Middle frontal gyrus (tissue), 1 donor: ENCODE results near the gene GNG2.
"Not testable (repeated sequence)": the region's sequence is repeated elsewhere in the genome, so short reads cannot be mapped to it uniquely, and the experiment has no call there.

Source experiments
- DNase-seq: peaks from one replicate; pipeline ENCODE4 v3.0.0-alpha.2; 2015; ENCODE audit warnings: low spot score; ENCODE audit errors: extremely low spot score

Gene GNG2

DNA sequence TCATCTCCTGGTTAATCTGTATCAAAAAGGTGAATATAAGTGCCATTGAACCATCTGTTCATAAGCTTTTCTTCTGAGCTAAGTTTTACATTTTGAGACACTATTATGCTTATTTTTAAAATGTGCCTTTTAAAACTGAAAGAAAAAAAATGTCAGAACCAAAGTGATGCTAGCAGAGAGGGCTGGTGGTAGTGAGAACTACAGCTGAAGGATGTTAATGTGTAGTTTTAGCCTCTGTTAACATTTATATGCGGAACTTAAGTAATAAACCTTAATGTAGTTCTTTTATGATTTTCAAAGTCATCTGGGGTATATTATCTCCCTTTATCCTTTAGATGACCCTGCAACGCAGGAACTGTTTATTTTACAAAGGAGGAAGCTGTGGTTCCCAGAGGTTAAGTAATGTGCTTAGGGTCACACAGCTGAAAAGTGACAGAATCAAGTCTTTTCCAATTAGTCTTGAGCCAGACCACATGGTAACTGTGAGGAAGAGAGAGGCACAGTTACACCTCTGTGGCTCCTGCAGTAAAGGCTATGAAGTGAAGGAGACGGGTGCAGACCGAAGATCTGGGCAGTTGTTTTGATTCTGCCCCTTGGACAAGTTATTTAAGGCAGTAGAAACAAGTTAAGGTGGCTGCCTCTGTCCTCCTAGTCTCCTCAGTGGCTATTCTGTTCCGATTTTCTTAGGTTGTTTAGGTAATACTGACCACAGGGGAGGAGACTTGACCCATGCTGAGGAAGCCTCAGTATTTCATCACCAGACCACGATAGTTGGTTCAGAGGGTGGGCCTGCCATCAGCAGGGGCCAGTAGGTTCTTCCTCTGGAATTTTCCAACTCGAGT, 23.9 kb downstream of the GNG2 start:
- no peak for DNase-seq

DNA sequence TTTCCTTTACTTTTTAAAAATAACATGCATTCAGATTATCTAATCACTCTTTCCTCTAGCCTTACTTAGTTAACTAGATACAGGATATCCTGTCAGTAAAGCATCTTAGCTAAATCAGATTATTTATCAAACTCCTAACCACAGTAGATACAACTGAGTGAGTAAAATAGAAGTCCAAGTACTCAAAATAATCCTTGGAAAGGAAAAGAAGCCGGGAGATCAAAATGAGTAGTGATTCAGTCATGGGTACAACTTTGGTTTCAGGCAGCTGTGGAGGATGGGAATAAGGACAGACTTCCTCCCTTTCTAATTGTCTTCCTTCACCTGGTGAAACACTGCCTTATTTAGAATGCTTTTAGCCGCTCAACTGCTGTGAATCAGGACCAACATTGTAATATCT, 29.4 kb downstream of the GNG2 start:
- DNase-seq = no peak

GRCh38 chr14:51894250-51894649, 33.8 kb downstream of the GNG2 start:
- no peak for DNase-seq

DNA sequence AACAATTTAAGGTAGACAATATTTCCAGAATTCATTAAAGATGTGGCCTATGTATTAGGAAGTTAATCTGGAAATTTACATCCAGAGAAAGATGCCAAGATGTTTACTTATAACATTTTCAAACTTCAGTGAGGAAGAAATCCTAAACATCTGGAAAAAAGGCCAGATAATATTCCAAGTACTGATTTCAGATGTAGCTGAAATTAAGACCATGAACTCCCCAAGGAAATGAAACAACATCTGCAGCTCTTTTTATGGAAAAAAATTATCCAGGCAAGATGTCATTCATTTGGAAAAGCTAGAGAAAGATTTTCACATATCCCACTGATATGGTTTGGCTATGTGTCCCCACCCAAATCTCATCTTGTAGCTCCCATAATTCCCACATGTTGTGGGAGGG, 35.0 kb downstream of the GNG2 start:
- DNase-seq = no peak

DNA sequence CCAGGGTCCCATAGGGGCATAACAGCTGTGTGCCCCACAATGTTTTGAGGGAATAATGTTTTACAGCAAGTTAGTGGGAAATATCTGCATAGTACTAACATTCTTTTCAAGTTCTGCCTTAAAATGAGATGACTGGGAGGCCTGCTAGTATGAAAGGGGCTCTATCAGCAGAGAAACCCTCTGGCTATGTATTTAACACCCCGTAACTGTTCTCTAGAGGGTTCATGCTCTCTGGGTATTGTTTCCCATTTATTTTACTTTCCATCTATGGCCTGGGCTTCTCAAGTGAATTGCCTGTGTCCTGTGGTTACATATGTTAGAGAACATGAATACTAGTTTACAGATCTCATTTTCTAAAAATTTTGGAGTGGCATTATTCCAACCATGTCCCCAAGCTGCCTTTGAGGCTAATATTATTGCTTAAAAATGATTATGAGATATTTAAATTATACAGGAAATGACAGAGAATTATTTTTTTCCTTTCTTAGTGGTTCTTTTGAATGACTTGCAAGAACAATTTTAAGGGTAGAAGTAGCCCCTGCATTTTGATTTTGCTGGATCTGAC, 37.5 kb downstream of the GNG2 start:
- DNase-seq = no peak

GRCh38 chr14:51901475-51902024, 41.1 kb downstream of the GNG2 start:
- DNase-seq = no peak

DNA sequence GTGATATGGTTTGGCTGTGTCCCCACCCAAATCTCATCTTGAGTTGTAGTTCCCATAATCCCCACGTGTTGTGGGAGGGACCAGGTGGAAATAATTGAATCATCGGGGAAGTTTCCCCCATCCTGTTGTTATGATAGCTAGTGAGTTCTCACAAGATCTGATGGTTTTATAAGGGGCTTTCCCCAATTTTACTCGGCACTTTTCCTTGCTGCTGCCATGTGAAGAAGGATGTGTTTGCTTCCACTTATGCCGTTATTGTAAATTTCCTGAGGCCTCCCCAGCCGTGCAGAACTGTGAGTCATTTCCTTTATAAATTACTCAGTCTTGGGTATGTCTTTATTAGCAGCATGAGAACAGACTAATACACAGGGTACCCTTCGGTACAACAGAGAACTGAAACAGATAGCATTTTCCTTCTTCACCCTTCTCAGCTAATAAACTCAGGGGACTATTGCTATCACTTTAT, 45.3 kb downstream of the GNG2 start:
- not testable (repeated sequence) for DNase-seq

GRCh38 chr14:51908086-51908485, 47.7 kb downstream of the GNG2 start:
- DNase-seq = no peak

DNA sequence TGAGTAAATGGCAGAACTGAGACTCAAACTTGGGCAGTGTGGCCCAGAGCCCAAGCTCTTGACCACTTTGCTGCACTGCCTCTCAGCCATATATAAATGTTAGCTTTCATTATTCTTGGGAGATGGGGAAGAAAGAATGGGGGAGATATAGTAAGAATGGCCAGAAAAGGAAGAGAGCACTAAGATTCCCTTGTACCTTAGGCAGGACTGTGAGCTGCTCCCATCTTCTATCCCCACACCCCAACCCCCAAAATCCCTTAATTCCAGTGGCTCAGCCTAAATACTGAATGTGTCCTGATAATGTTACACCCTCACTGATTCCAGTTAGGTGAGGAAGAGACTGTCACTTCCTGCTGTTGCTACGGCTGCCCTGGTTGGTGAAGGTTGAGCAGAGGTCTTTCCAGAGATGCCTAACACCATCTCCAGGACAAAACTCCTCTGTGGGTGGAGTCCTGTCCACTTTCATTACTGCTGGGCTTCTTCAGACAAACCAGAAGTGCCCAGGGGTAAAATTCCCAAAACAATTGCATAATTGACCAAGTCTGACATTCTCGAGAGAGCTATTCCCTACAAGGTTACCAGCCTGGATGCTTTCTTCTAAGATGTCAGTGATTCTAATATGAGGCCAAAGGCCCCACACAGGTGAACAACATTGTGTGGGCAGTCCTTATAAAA, 51.8 kb downstream of the GNG2 start:
- no peak for DNase-seq

DNA sequence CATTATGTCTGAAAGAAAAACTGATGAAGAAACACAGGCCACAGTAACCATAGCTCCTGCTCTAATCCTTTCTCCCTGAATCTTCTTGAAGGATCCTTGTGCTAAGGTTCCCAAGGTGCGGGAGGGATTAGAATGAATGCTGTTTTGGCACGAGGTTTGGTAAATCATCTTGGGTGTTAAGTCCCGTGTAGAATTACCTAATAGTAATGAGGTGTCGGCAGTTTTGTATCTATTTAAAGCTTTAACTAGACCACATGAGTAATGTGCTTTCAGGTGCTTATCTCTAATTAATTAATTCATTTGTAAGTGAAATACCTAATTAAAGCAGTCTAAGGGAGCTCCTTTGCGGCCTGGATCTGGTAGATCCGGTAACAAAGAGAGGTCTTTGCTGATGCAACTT, 53.9 kb downstream of the GNG2 start:
- no peak for DNase-seq

- no peak for DNase-seq
These were observed 56.8 kb downstream of the GNG2 start for GRCh38 chr14:51917193-51917592.

- DNase-seq = no peak
These were observed 60.6 kb downstream of the GNG2 start for GRCh38 chr14:51921026-51921425.

DNA sequence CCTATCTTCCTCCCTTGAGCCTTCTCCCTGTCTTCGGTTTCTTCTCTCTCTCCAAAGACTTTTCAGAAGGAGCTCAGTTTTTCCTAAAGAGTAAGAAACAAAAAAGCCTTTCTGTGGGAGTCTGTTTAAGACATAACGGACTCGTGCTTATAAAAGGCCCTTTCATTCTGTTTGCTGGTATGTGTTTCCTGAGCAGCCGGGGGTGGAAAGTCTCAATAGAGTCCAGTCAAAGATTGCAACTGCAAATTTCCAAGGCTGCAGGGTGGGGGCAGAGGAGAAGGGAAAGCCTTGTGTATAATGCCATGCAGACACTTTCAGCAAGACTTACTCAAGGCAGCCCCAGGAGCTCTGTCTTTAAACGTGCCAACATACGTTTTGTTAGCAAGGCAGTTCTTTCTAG, 62.2 kb downstream of the GNG2 start:
- no peak for DNase-seq

- DNase-seq = no peak
These were observed 64.2 kb downstream of the GNG2 start for GRCh38 chr14:51924600-51924999.

DNA sequence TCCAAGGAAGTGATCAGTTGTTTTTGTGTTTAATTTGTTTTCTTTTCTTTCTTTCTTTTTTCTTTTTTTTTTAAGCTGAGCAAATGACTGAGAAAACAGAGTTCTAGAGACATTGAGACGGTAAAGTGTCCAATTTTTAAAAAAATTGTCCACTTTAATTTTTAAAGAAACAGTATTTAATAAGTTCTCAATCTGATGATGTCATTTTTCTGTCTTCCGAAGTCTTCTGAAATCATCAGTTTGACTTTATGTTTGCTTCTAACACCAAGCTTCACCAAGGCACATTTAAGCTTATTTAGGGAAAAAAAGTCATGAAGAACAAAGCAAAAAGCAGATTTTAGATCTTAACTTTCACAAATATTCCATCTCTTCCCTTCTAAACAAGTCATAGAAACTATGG, 65.6 kb downstream of the GNG2 start:
- DNase-seq = no peak

DNA sequence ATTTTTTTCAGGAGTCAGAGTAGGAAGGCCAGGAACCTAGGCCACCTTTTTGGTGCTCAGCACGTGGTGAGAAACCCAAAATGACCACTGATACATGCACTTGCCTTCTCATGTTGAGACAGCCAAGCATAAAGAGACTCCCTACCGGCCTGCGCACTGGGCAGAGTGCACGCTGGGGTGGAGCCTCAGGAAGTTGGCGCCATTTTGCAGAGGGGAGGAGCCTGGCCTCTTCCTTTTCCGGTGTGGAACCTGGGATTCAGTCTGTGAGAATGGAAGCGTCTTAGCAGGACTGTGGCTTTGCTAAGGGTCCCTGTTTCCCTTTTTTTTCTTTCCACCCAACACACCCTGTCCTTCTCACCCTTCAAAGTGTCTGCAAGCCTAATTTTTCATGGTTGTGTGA, 66.0 kb downstream of the GNG2 start:
- DNase-seq = no peak

DNA sequence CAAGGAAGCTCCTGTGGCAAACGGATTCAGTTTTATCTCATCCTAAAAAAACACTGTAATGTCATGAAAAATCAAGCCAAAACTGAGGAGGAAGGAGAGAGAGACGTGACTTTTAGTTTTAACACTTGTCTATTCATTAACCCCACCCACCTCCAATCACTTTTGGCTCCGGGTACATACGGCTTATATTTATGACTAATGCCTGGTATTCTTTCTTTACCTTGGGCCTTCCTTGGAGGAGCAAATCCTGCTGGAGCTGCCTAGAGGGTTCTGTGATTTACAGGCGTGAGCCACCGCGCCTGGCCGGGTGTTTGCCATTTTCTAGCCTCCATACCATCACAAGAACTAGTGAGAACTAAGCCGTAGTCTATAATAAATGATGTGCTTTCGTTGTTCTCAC, 68.2 kb downstream of the GNG2 start:
- DNase-seq = no peak

GRCh38 chr14:51929166-51929565, 68.8 kb downstream of the GNG2 start:
- no peak for DNase-seq

DNA sequence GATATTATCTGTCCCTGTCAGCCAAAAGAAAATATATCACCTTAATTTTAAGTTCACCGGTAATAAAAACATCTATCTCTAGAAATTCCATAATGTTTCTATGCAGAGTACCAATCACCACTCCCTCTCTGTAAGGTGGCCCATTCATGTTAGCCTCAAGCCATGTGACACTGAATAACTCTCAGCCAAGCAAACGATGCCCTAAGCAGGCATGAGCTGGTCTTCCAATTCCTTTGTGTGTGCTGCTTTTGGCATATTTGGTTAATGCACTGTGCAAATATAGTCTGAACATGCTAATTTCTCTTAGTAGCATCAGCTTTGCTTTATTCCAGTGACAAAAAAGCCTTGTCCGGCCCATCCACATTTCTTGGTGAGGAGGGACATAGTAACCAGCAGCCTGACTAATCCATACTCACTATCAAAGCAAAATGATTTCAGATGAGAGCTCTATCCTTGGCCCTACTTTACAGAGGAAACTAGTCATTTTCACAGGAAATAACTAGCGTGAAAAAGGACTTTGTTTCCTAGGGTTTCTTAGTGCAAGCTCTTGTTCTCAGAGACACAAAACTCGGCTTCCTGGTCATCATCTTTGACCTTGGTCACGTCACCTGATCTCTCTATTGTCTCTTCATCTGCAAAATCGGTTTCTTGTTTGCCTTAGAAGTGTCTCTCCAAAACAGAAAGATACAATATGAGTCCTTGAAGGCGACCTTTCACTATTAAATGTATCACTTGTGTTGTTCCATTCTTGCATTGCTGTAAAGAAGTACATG, 69.7 kb downstream of the GNG2 start:
- no peak for DNase-seq

GRCh38 chr14:51931308-51931707, 70.9 kb downstream of the GNG2 start:
- no peak for DNase-seq

- DNase-seq = no peak
These were observed 72.8 kb downstream of the GNG2 start for GRCh38 chr14:51933191-51933590.
